ENCODE results near the gene PCSK7.

The PCSK7 gene

GRCh38 chr11:117258576-117258975 is 26.7 kb upstream of the PCSK7 start:
- Histone ChIP-seq H3K4me3 (ENCODE audit: low read length) (no peak overlapping the region), H3F3A (ENCODE audit: insufficient read depth, low read length) (no peaks in the 10 kb centered on the region), H4K20me1 (ENCODE audit: insufficient read depth, low read length) (no peaks in the 10 kb centered on the region), H3K9ac (ENCODE audit: low read length) (no peak overlapping the region), H2AFZ (ENCODE audit: low read length) (no peak overlapping the region), H3K4me1 (ENCODE audit: low read length) (no peaks in the 10 kb centered on the region), H3K9me3 (replicated peaks; ENCODE audit: insufficient read depth, low read length) (no peaks in the 10 kb centered on the region), H3K9me2 (replicated peaks; ENCODE audit: insufficient read depth, low read length) (no peaks in the 10 kb centered on the region), H3K79me2 (ENCODE audit: low read length) (no peaks in the 10 kb centered on the region), H3K27me3 (replicated peaks; ENCODE audit: insufficient read depth, low read length) (no peaks in the 10 kb centered on the region), H3K4me2 (ENCODE audit: low read depth, low read length) (no peak overlapping the region), H3K27ac (ENCODE audit: low read length) (no peak overlapping the region), H3K36me3 (replicated peaks; ENCODE audit: insufficient read depth, low read length) (no peaks in the 10 kb centered on the region)
- DNase-seq: no peak
- TF ChIP-seq EZH2 (optimal IDR thresholded peaks at IDR 0.05; ENCODE audit: low read depth, low read length) (no peak), EZH2phosphoT487 (IDR thresholded peaks at IDR 0.05; ENCODE audit: low read length) (no peak), CTCF (IDR thresholded peaks at IDR 0.05; ENCODE audit: low read length) (no peak)

- Histone ChIP-seq H3K9ac (ENCODE audit: low read length) (no peak overlapping the region), H3K4me2 (ENCODE audit: low read depth, low read length) (no peak overlapping the region), H2AFZ (ENCODE audit: low read length) (no peak overlapping the region), H4K20me1 (ENCODE audit: insufficient read depth, low read length) (no peaks in the 10 kb centered on the region), H3K4me1 (ENCODE audit: low read length) (no peaks in the 10 kb centered on the region), H3K36me3 (replicated peaks; ENCODE audit: insufficient read depth, low read length) (no peaks in the 10 kb centered on the region), H3K9me3 (replicated peaks; ENCODE audit: insufficient read depth, low read length) (no peaks in the 10 kb centered on the region), H3K4me3 (ENCODE audit: low read length) (no peak overlapping the region), H3K27me3 (replicated peaks; ENCODE audit: insufficient read depth, low read length) (no peaks in the 10 kb centered on the region), H3K27ac (ENCODE audit: low read length) (no peak overlapping the region), H3K9me2 (replicated peaks; ENCODE audit: insufficient read depth, low read length) (no peaks in the 10 kb centered on the region), H3F3A (ENCODE audit: insufficient read depth, low read length) (no peaks in the 10 kb centered on the region), H3K79me2 (ENCODE audit: low read length) (no peaks in the 10 kb centered on the region)
- TF ChIP-seq EZH2 (optimal IDR thresholded peaks at IDR 0.05; ENCODE audit: low read depth, low read length) (no peak), EZH2phosphoT487 (IDR thresholded peaks at IDR 0.05; ENCODE audit: low read length) (no peak), CTCF (IDR thresholded peaks at IDR 0.05; ENCODE audit: low read length) (no peak)
- DNase-seq: no peak
Measured at GRCh38 chr11:117256573-117256972, 24.7 kb upstream of the PCSK7 start.

GRCh38 chr11:117255966-117256365 is 24.1 kb upstream of the PCSK7 start:
- Histone ChIP-seq H2AFZ (ENCODE audit: low read length) (no peak overlapping the region), H3K27ac (ENCODE audit: low read length) (no peak overlapping the region), H3K4me2 (ENCODE audit: low read depth, low read length) (no peak overlapping the region), H4K20me1 (ENCODE audit: insufficient read depth, low read length) (no peaks in the 10 kb centered on the region), H3K4me3 (ENCODE audit: low read length) (no peak overlapping the region), H3K27me3 (replicated peaks; ENCODE audit: insufficient read depth, low read length) (no peaks in the 10 kb centered on the region), H3K9me2 (replicated peaks; ENCODE audit: insufficient read depth, low read length) (no peaks in the 10 kb centered on the region), H3K36me3 (replicated peaks; ENCODE audit: insufficient read depth, low read length) (no peaks in the 10 kb centered on the region), H3K79me2 (ENCODE audit: low read length) (no peaks in the 10 kb centered on the region), H3K4me1 (ENCODE audit: low read length) (no peaks in the 10 kb centered on the region), H3F3A (ENCODE audit: insufficient read depth, low read length) (no peaks in the 10 kb centered on the region), H3K9ac (ENCODE audit: low read length) (no peak overlapping the region), H3K9me3 (replicated peaks; ENCODE audit: insufficient read depth, low read length) (no peaks in the 10 kb centered on the region)
- no peak for DNase-seq
- TF ChIP-seq EZH2phosphoT487 (IDR thresholded peaks at IDR 0.05; ENCODE audit: low read length) (no peak), CTCF (IDR thresholded peaks at IDR 0.05; ENCODE audit: low read length) (no peak), EZH2 (optimal IDR thresholded peaks at IDR 0.05; ENCODE audit: low read depth, low read length) (no peak)
